GM12873 (cell line): Measurements from ENCODE around the gene FANCG.

Experiments used
- TF ChIP-seq, protein P1 (sequence below): IDR thresholded peaks from 2 replicates; pipeline ENCODE4 v1.5.1; 2012; ENCODE audit warnings: low read depth, mild to moderate bottlenecking, moderate library complexity, low read length, control low read depth; ENCODE audit not compliant: insufficient read depth; ENCODE audit errors: missing control alignments

Gene FANCG

DNA sequence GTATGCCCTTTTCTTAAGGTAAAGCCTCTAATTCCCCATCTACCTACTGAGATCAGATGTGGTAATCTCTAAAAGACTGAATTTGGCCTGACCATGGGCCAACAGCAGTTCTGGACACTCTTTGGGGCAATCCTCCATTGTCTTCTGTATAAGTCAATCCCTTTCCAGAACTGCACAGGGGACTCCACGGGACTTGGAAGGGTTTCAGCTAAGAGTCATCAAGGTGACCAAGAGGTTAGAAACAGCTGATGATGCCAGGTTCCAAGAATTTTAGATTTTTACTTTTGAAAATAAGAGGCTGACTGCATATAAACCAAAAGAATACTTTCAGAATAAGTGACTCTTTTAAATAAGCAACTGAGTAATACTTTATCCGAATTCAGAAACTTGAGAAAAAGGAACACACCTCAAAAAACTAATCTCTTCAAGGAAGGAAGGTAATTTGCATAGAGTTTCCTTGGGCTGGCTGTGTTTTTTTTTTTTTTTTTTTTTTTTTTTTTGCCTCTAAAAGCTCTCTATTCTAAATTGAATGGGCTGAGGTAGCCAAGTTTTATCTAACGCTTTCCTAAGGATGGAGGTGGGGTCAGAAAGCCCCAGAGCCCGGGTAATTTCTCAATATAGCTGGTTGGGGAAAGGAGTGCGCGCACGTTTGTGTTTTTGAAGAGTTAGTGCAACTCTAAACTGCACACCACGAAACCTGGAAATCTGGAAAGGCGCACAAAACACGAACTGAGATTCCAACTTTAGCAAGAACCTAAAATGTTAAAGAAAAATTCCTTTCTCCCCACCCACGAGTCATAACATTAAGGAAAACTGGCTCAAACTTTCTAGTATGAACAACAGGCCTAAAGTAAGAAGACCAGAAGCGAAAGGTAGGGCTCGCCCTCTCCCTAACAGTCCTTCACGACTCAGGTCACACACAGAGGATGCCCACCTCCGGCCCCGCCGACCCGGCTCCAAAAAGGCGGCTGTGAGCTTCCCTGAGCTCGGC lies 8.6 kb downstream of the FANCG start:
- TF ChIP-seq, protein P1, sequence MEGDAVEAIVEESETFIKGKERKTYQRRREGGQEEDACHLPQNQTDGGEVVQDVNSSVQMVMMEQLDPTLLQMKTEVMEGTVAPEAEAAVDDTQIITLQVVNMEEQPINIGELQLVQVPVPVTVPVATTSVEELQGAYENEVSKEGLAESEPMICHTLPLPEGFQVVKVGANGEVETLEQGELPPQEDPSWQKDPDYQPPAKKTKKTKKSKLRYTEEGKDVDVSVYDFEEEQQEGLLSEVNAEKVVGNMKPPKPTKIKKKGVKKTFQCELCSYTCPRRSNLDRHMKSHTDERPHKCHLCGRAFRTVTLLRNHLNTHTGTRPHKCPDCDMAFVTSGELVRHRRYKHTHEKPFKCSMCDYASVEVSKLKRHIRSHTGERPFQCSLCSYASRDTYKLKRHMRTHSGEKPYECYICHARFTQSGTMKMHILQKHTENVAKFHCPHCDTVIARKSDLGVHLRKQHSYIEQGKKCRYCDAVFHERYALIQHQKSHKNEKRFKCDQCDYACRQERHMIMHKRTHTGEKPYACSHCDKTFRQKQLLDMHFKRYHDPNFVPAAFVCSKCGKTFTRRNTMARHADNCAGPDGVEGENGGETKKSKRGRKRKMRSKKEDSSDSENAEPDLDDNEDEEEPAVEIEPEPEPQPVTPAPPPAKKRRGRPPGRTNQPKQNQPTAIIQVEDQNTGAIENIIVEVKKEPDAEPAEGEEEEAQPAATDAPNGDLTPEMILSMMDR = no peak

DNA sequence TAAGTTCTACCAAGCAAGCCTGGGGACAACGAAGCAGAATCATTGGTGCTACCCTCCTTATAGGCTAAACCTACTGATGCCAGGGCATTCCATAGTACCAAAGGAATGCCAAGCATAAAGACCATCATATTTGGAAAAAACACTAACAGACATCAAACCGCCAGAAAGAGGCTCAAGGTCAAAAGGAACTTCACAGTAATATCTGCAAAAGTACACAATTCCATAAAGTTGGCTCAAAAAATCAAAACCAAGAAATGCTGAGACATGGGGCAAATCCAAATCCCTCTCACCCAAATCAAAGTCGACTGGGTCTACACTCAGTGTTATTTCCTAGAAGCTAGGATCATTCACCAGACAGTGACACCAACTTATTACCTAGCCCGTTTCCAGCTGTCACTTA lies 10.7 kb downstream of the FANCG start:
- TF ChIP-seq, protein P1 = no peak

DNA sequence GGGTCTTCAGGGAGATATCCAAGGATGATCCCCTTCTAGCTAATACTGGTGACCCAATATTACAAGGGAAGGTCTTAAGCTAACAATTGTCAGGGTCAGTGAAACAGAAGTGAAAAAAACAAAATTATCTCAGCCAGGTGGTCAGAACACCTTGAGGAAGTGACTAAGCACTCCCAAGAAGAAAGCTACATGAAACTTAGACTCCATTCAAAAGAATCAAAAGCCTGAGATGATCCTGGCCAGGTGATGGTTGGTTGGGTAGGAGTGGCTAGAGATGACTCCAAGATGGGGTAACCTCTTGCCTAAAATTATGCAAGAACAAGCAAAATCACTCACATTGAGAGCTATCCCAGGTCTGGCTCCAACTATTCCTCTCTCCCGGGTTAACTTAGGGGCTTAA lies 12.7 kb downstream of the FANCG start:
- TF ChIP-seq, protein P1 = no peak

DNA sequence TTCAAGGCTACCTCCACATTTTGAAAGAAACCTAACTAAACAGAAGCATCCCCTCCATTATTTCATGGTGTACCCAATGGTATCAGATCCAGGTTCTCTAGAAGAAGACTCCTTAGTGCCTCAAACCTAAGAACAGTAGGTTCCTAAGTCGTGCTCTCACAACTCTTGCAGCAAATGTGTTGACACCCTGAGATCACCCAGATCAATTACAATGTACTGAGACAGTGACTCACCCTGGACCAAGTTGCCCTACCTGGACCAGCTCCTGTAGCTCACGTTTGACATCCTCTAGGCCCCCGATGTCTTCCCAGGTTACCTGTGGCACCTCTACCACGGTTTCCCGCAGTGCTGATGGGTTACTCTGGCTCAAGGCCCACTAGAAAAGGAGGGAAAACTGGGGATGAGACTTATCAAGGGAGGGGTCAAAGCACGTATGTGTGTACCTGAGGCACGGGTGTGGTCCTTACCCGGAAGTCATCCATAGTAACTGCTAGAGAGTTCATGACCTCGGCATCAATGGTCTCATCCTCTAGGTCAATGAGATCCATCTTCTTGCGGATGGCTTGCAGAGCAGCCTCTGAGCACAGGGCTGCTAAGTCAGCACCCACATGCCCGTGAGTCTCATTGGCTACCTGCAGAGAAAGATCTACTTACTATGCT lies 19.1 kb downstream of the FANCG start:
- TF ChIP-seq, protein P1 = no peak

DNA sequence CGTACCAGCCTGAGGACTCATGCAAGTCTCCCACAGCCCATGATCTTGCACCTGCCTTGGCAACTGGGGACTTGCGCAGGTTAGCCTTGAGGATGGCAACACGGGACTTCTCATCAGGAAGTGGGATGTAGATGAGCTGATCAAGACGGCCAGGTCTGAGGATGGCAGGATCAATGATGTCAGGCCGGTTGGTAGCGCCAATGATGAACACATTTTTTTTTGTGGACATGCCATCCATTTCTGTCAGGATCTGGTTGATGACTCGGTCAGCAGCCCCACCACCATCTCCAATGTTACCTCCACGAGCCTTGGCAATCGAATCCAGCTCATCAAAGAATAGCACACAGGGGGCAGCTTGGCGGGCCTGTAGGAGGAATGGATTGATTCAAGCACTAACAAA lies 20.3 kb downstream of the FANCG start:
- TF ChIP-seq, protein P1 = no peak

DNA sequence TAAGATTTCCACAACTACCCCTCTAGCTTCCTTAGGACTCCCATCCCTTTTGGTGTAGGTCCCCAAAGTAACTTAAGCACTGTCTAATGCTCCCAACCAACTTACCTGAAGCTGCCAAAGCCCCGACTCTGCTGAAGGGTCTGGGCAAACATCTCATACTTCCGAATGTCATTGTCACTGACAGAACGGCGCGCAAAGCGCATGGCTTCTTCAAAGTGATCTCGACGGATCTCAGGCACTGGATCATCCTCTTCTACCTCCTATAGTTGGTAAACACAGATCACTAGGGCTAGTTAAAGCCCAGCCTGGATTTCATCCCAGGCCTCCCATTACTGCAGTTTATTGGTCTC lies 22.5 kb downstream of the FANCG start:
- TF ChIP-seq, protein P1 = no peak

DNA sequence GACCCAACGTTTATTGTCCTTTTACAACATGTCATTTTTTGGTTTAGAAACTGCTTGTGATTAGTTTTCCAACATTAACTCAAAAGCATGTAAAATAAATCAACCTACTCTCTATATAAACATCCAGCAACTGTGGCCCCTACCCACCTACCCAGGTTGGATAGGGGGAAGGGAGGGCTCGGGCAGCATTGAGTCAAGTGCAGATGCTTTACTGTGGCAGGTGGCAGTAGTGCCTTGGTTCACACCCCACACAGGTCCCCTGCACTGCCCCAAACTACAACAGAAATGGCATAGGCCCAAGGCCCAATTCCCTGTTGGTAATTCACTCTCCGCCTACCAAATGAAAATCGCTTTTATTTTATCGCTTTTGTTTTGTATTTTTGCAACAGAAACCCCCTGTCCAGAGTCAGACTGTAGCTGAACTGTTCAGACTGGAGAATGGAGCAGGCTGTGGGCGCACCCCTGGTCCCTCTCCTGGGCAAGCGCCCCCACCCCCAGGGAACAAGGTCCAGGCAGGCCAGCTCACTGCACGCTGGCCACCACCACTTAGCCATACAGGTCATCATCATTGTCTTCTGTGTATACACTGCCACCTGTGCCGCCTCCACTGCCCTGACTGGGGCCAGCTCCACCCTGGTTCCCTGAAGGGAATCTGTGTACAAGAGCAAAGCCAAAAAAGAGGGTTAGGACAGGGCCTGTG lies 23.0 kb downstream of the FANCG start:
- TF ChIP-seq, protein P1 = no peak
